Osteoblast (primary cell): ENCODE results near the gene MTR. TPM values are rescaled to one million over a fixed set of nuclear protein-coding genes. Genes with fewer than 3 reads are reported as not detected.

ENCODE experiments used
- DNase-seq: peaks from one replicate; pipeline ENCODE4 v3.0.0; 2011; ENCODE audit warnings: low spot score, mixed read lengths; ENCODE audit not compliant: insufficient read length; ENCODE audit errors: missing footprints
- H2AFZ ChIP-seq: 2 replicates; pipeline ENCODE4 v1.6.0; 2011; ENCODE audit warnings: mild to moderate bottlenecking, low read length
- H3K27ac ChIP-seq: 2 replicates; pipeline ENCODE4 v1.5.1; 2011; ENCODE audit warnings: mild to moderate bottlenecking, low read depth, low read length, moderate library complexity
- H3K27me3 ChIP-seq: 2 replicates; pipeline ENCODE4 v1.6.0; 2012; ENCODE audit warnings: mild to moderate bottlenecking, control low read depth, inconsistent platforms, low read length, moderate library complexity; ENCODE audit not compliant: insufficient read depth
- H3K36me3 ChIP-seq: 2 replicates; pipeline ENCODE4 v1.5.1; 2011; ENCODE audit warnings: mild to moderate bottlenecking, low read length, control low read depth, moderate library complexity; ENCODE audit not compliant: insufficient read depth
- H3K4me1 ChIP-seq: 2 replicates; pipeline ENCODE4 v1.5.1; 2011; ENCODE audit warnings: mild to moderate bottlenecking, low read length, control low read depth, moderate library complexity; ENCODE audit not compliant: insufficient read depth
- H3K4me2 ChIP-seq: 2 replicates; pipeline ENCODE4 v1.6.0; 2011; ENCODE audit warnings: mild to moderate bottlenecking, low read length; ENCODE audit not compliant: insufficient read depth
- H3K4me3 ChIP-seq: fragments of 200-600 bp; sonication (generic); 3 replicates; pipeline ENCODE4 v1.5.1; 2012; ENCODE audit warnings: mild to moderate bottlenecking, low read length, inconsistent platforms; ENCODE audit not compliant: insufficient read depth
- H3K79me2 ChIP-seq: 2 replicates; pipeline ENCODE4 v1.6.0; 2012; ENCODE audit warnings: mild to moderate bottlenecking, low read length, control low read depth, inconsistent platforms; ENCODE audit not compliant: insufficient read depth
- H3K9me3 ChIP-seq: 2 replicates; pipeline ENCODE4 v1.5.1; 2011; ENCODE audit warnings: low read depth, low read length, control low read depth
- H4K20me1 ChIP-seq: 2 replicates; pipeline ENCODE4 v1.6.0; 2012; ENCODE audit warnings: mild to moderate bottlenecking, low read length, control low read depth; ENCODE audit not compliant: insufficient read depth
- total RNA-seq: library from RNA; depleted of rRNA; stranded (reverse); fragments of >200 nt; gene quantifications from 2 replicates; pipeline ENCODE4 v1.2.3, GENCODE V29; 2012
- TF ChIP-seq, protein P1 (sequence below): IDR thresholded peaks from 2 replicates; pipeline ENCODE4 v1.5.1; 2011; ENCODE audit warnings: mild to moderate bottlenecking, low read depth, low read length, moderate library complexity; ENCODE audit errors: extremely low read depth

Gene MTR
- total RNA-seq, 1 donor: 30.0 TPM

DNA sequence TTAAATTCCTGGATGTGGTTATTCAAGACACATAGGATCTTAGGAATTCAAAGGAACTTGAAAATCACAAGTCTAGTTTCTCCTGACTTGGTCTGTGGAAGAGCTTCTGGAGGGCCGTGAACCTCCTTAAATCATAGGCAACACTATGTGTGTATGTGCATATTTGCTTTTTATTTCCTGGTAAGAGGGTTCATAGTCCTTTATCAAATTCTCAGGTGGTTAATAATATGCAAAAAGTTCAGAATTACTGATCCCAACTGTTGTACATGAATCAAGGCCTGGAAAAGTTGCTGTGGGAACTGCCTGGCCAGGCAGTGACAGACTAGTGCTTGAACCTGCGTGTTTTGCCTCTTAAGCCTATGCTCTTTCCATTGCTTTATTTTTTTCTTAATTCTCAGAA lies 12.9 kb downstream of the MTR start:
- H3K36me3 ChIP-seq: peaks cover 14% of the 10 kb centered on the region
- no peak overlapping the region for H3K27ac ChIP-seq
- no peaks in the 10 kb centered on the region for H3K4me1 ChIP-seq
- TF ChIP-seq, protein P1, sequence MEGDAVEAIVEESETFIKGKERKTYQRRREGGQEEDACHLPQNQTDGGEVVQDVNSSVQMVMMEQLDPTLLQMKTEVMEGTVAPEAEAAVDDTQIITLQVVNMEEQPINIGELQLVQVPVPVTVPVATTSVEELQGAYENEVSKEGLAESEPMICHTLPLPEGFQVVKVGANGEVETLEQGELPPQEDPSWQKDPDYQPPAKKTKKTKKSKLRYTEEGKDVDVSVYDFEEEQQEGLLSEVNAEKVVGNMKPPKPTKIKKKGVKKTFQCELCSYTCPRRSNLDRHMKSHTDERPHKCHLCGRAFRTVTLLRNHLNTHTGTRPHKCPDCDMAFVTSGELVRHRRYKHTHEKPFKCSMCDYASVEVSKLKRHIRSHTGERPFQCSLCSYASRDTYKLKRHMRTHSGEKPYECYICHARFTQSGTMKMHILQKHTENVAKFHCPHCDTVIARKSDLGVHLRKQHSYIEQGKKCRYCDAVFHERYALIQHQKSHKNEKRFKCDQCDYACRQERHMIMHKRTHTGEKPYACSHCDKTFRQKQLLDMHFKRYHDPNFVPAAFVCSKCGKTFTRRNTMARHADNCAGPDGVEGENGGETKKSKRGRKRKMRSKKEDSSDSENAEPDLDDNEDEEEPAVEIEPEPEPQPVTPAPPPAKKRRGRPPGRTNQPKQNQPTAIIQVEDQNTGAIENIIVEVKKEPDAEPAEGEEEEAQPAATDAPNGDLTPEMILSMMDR: no peak
- no peak overlapping the region for H2AFZ ChIP-seq
- H3K4me3 ChIP-seq: no peak overlapping the region
- no peaks in the 10 kb centered on the region for H3K27me3 ChIP-seq
- peaks cover 37% of the 10 kb centered on the region for H3K79me2 ChIP-seq
- H4K20me1 ChIP-seq: no peaks in the 10 kb centered on the region
- H3K4me2 ChIP-seq: no peak overlapping the region
- no peaks in the 10 kb centered on the region for H3K9me3 ChIP-seq
- no peak for DNase-seq

DNA sequence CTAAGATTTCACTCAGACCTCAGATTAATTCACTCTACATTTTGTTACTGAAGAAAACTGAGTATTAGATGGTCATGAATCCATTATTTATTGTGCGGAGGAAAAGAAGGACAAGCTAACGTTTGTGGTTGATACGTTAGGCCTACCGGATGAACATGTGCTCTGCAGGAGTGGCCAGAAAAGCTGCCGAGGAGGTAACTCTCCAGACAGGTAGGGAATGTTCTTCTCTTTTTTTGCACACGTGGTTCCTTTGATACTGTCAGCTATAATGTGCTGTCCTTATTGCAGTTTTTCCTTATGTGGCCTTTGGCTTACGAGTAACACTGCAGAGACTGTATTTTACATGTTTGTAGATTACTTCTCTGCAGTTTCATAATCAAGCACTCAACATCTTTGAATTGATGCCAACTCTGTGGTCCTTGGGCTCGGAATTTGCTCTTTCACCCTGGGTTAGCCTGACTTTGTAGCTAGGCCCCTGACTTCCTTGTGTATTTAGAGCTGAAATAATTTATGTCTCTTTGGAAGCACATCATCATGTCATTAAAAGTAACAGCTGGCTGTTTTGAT lies 13.6 kb downstream of the MTR start:
- no peaks in the 10 kb centered on the region for H3K9me3 ChIP-seq
- H3K79me2 ChIP-seq: peaks cover 34% of the 10 kb centered on the region
- TF ChIP-seq, protein P1: no peak
- peaks cover 20% of the 10 kb centered on the region for H3K36me3 ChIP-seq
- no peaks in the 10 kb centered on the region for H3K4me1 ChIP-seq
- H3K4me2 ChIP-seq: no peak overlapping the region
- no peak for DNase-seq
- no peak overlapping the region for H2AFZ ChIP-seq
- no peaks in the 10 kb centered on the region for H4K20me1 ChIP-seq
- no peak overlapping the region for H3K27ac ChIP-seq
- no peaks in the 10 kb centered on the region for H3K27me3 ChIP-seq
- no peak overlapping the region for H3K4me3 ChIP-seq

DNA sequence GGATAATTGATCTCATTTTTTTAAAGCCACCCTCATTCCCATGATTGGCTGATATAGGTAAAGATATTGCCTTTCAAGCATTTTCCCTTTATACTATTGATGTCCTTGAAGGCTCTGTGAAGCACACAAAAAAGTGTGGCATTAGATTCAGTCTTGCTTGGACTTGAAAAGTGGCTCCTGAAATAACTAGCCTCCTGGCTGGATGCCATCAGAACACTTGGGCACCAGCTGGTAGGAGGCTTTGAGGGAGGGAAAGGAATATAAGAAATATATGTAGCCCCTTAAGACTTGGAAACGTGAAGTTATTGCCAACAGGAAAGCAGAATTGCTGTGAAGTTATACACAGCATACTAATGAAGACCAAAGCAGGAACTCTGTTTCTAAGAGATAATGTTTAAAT lies 14.1 kb downstream of the MTR start:
- peaks cover 25% of the 10 kb centered on the region for H3K36me3 ChIP-seq
- no peak overlapping the region for H2AFZ ChIP-seq
- DNase-seq: no peak
- H3K27ac ChIP-seq: no peak overlapping the region
- no peaks in the 10 kb centered on the region for H3K9me3 ChIP-seq
- peaks cover 31% of the 10 kb centered on the region for H3K79me2 ChIP-seq
- TF ChIP-seq, protein P1: no peak
- H4K20me1 ChIP-seq: no peaks in the 10 kb centered on the region
- H3K4me1 ChIP-seq: no peaks in the 10 kb centered on the region
- no peak overlapping the region for H3K4me2 ChIP-seq
- H3K4me3 ChIP-seq: no peak overlapping the region
- H3K27me3 ChIP-seq: no peaks in the 10 kb centered on the region

DNA sequence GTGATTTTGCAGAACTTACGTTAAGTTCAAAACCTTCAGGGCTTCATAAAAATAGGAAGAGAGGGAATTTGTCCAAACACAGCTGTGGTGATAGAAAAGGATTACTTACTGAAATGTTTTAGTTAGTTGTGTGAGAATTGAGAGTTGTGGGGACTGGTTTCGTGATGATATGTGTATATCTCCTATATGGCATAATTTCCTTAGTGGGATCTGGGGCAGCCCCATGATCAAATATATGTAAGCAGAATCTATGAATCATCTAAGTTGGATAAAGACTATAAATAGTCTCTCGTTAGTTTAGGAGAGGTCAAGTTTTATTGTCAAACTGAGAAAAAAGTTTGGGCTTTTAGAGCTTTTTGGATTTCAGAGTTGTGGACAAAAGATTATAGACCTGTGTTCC lies 14.9 kb downstream of the MTR start:
- H3K4me2 ChIP-seq: no peak overlapping the region
- H4K20me1 ChIP-seq: no peaks in the 10 kb centered on the region
- no peak overlapping the region for H3K27ac ChIP-seq
- H3K4me3 ChIP-seq: no peak overlapping the region
- no peak for DNase-seq
- TF ChIP-seq, protein P1: no peak
- no peaks in the 10 kb centered on the region for H3K4me1 ChIP-seq
- H3K27me3 ChIP-seq: no peaks in the 10 kb centered on the region
- no peak overlapping the region for H2AFZ ChIP-seq
- peaks cover 26% of the 10 kb centered on the region for H3K36me3 ChIP-seq
- no peaks in the 10 kb centered on the region for H3K9me3 ChIP-seq
- peaks cover 26% of the 10 kb centered on the region for H3K79me2 ChIP-seq
